HG03060 (cell line): ENCODE results near the gene BAHCC1.

Experiments
- ATAC-seq: cut with Tn5 transposase; IDR thresholded peaks from one replicate; pipeline ENCODE4 v1.9.1; 2021; ENCODE audit warnings: low read depth, moderate number of reproducible peaks; ENCODE audit not compliant: unreplicated experiment

BAHCC1 gene

GRCh38 chr17:81385320-81386111 is 9.7 kb upstream of the BAHCC1 start:
- no peak for ATAC-seq

GRCh38 chr17:81386141-81386645 is 9.1 kb upstream of the BAHCC1 start:
- ATAC-seq: no peak

- ATAC-seq: no peak
Measured at GRCh38 chr17:81386646-81387099, 8.6 kb upstream of the BAHCC1 start.

GRCh38 chr17:81387100-81388090 is 7.9 kb upstream of the BAHCC1 start:
- ATAC-seq: no peak

- no peak for ATAC-seq
Measured at GRCh38 chr17:81388091-81388611, 7.1 kb upstream of the BAHCC1 start.

- ATAC-seq: no peak
Measured at GRCh38 chr17:81388612-81389367, 6.5 kb upstream of the BAHCC1 start.

GRCh38 chr17:81389585-81389984 is 5.7 kb upstream of the BAHCC1 start:
- ATAC-seq: no peak

GRCh38 chr17:81390029-81390872 is 5.0 kb upstream of the BAHCC1 start:
- no peak for ATAC-seq

- no peak for ATAC-seq
Measured at GRCh38 chr17:81390873-81391255, 4.4 kb upstream of the BAHCC1 start.

GRCh38 chr17:81391293-81391935 is 3.8 kb upstream of the BAHCC1 start:
- ATAC-seq: no peak

GRCh38 chr17:81391936-81392908 is 3.0 kb upstream of the BAHCC1 start:
- ATAC-seq: no peak

GRCh38 chr17:81392909-81393654 is 2.2 kb upstream of the BAHCC1 start:
- ATAC-seq: no peak

GRCh38 chr17:81393684-81394376 is 1.4 kb upstream of the BAHCC1 start:
- no peak for ATAC-seq

GRCh38 chr17:81394377-81394920 is 808 bp upstream of the BAHCC1 start:
- no peak for ATAC-seq

- no peak for ATAC-seq
Measured at GRCh38 chr17:81395600-81396277, 482 bp downstream of the BAHCC1 start.
